ENCODE results near the gene MCOLN2.
"Not testable (repeated sequence)": the region's sequence is repeated elsewhere in the genome, so short reads cannot be mapped to it uniquely, and the experiment has no call there.

The MCOLN2 gene

DNA sequence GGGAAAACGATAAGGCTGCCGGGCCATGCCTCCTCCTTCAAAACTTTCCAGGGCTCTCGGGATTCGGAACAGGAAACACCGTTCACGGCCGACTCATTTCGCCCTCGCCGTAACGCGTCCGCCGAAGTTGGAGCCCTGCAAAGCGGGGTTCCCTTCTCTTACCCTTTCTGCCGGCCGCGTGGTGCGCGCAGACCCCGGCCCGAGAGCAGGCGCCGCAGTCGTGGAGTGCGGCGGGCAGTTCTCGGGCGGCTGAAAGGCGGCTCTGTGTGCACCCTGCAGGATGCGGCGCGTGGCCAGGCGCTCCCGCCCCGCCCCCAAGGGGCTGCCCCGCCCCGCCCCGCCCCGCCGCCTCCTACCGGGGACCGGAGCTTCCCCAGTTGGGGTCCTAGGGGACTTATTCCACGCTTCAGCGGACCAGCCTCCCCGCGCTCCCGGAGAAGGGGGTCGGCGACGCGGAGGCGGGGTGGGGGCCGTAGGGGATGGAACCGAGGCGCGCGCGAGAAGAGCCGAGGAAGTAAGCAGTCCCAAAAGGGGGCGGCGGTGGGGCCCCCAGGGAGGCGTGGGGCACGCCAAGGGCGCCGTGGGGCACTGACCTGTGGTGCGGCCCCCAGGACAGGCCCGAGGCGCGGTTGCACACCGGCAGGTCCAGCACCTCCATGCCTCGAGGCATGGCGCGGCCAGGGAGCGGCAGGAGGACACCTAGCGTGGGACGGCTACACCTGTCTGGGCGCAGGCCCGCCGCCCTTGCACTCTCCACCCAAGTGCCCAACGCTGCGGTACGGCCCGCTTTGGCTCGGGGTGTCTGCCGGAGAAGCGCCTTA, at the start of gene MCOLN2:
TSS of gene MCOLN2 (minus strand) at position 268 of the 821 bp plus-strand sequence. CDS start at position 27, 241 bp downstream.
- DNase-seq, result peak; percentile 18 to 60

DNA sequence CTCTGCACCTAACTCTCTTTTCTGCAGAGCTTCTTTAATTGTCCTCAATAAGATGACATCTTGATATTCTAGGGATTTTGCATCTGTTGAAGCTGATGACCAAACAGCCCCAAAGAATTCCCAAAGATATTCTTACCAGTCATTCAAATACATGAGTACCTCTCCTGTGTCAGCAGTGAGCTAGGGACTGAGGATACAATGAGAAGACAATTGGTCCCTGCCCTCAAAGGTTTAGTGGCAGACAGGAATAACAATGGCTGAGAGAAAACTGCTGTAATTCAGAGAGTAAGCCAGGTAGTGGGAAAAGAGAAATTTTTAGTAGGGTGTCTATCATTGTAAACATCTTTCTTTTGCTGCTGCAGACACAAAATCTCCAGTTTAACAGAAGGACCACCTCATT, 45.5 kb upstream of the MCOLN2 start:
- no peak for DNase-seq

DNA sequence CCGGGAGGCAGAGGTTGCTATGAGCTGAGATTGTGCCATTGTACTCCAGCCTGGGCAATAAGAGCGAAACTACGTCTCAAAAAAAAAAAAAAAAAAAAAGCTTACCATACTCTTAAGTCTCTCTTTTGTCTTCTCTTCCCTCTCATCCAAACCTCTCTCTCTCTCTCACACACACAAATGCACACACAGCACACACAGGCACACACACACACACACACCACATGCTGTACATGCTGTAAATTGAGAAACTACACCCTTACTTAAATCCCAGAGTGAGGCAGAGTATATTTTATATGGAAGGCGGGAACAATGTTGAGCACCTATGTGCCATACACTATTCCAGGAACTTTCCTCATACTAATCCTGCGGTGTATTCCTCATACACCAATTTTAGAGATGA, 44.9 kb upstream of the MCOLN2 start:
- DNase-seq, result no peak

GRCh38 chr1:85033221-85033620, 36.3 kb upstream of the MCOLN2 start:
- DNase-seq, result no peak

- DNase-seq, result no peak
These were observed 33.6 kb upstream of the MCOLN2 start for GRCh38 chr1:85030536-85030935.

GRCh38 chr1:85028151-85028550, 31.2 kb upstream of the MCOLN2 start:
- DNase-seq, result no peak

- DNase-seq, result peak in 1 of 2 experiments; percentile 14
These were observed 30.5 kb upstream of the MCOLN2 start for GRCh38 chr1:85027242-85027983.

- no peak for DNase-seq
These were observed 29.0 kb upstream of the MCOLN2 start for GRCh38 chr1:85025940-85026339.

- DNase-seq, result no peak
These were observed 27.8 kb upstream of the MCOLN2 start for GRCh38 chr1:85024736-85025135.

DNA sequence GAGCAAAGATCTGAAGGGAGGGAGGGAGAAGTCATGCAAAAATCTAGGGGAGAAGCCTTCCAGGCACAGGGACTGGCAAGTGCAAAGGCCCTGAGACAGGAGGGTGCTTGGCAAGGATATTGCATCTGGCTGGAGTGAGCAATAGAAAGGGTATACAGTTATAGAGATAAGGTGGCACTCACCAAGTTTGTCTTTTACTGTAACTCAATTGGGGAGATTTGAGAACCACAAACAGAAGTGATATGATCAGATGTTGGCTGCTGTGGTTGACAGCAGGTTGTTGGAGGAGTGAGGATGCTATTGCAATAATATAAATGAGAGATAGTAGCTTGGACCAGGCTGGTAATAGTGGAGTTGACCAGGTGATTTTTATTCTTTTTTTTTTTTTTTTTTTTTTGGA, 25.8 kb upstream of the MCOLN2 start:
- no peak for DNase-seq

DNA sequence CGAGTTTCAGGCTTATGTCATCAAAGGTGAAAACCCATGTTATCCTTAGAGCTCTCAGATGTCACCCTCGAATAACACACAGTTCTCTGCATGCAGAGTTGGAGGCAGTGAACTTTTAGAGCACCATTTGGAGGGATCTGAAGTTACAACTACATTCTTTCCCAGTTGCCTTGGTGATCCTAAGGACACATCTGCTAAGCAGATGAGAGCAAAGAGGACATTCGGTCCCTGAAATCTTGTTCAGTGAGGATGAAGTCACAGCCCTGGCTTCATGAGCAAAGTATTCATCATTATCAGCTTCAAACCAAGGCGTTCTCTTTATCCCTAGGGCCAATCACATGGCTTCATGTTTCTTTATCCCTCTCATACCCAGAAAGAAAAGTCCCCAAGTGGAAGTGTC, 23.1 kb upstream of the MCOLN2 start:
- DNase-seq, result no peak

DNA sequence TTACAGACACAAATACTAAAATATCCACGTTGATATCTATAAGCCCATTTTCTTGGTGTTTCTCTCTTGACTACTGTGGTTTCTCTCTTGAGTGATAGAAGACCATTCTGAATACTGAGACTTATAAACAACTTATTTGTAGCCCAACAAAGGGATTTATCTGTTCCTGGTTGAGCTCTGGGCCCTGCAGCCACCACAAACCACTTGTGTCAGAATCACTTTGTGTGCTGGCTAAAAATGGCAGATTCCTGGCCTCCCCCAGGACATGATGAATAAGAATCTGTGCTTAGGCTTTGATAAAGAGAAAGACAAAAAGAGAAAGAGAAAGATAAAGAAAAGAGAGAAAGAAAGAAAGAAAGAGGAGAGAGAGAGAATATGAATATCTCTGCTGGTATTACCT, 18.9 kb upstream of the MCOLN2 start:
- DNase-seq, result no peak

DNA sequence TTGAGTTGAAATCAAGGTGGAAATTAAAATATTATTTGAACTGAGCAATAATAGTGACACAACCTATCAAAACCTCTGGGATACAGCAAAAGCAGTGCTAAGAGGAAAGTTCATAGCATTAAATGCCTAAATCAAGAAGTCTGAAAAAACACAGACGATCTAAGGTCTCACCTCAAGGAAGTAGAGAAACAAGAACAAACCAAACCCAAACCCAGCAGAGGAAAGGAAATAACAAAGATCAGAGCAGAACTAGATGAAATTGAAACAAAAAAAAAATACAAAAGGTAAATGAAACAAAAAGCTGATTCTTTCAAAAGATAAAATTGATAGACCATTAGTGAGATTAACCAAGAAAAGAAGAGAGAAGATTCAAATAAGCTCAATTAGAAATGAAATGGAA, 8.7 kb upstream of the MCOLN2 start:
- not testable (repeated sequence) for DNase-seq

GRCh38 chr1:85001742-85002141, 4.8 kb upstream of the MCOLN2 start:
- no peak for DNase-seq

- DNase-seq, result no peak
These were observed 1.8 kb upstream of the MCOLN2 start for GRCh38 chr1:84998642-84999280.

GRCh38 chr1:84997667-84998600, 1.0 kb upstream of the MCOLN2 start:
- no peak for DNase-seq

DNA sequence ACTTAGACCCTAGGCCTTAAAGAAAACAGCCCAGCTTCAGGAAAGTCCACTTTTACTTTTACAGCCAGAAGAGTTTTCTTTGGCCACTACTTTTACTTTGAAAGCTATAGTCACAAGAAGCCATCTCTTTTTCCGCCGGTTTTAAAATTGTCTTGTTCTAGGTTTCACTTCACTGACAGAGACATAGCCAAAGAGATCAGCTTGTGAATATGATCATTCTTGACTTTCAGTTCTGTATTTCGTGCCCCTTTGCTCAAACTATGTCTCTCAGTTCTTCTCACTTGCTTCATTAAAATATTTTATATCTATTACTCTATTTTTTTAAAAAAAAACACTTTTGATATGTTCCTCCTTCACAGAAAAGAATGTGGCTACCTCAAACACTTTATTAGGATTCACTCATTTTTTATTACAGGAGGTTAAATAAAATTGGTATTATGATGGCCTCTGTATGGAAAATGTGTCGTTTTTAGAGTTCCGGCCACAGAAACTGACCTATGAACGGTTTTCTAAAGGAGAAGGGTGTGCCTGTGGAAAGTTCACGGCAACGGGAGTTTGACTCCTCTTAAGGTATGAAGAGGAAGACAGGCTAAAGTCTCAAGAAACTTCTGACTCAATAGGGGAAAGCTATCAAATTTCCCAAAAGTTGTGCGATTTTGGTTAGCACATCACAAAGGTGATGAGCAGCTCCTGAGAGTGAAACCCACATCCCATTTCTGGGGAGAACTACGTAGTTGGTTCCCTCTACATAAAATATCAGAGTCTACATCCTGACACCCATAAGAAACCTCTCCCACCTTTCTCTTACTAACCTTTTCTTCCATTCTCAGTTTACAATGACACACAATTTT, 1.2 kb downstream of the MCOLN2 start:
- DNase-seq, result no peak

DNA sequence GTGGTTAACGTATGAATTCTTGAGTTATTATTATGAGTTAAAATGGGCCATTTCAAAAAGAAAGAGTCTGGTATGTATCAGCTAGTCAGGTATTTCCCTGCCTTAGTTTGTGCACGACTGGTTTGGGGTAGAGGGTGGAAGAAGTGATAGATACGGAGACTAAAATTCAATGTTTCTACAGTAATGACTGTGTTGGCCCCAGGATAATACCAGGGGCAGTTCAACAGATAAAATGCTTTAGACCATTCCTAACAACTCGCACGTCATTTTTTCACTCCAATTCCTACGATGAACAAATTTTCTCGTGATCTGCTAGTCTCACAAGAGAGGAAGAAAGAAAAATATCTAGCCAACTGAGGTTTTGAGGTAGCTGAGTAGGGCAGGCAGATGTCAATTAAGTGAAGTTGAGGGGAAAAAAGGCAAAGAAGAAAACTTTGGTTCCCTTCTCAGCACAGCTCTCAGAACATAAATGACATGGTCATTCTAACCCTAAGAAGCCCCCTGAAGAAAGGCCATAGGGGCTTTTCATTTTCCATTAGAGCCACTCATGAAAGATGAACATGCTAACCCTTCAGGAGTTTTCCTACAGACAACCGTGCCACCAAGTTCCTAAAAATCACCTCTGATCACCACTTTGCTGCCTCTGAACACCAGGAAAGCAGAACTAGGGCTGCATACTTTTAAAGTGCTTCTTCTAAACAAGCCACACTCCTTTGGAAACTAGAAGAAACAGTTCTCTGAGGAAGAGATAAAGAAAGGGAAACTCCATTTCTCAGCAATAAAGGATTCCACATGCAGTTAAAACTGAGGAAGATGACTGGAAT, 5.6 kb downstream of the MCOLN2 start:
- DNase-seq, result no peak

- no peak for DNase-seq
These were observed 8.3 kb downstream of the MCOLN2 start for GRCh38 chr1:84988588-84988987.

DNA sequence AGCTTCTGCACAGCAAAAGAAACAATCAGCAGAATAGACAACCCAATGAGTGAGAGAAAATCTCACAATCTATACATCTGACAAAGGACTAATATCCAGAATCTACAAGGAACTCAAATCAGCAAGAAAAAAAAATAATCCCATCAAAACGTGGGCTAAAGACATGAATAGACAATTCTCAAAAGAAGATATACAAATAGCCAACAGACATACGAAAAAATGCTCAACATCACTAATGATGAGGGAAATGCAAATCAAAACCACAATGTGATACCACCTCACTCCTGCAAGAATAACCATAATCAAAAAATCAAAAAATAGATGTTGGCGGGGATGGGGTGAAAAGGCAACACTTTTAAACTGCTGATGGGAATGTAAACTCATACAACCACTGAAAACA, 10.4 kb downstream of the MCOLN2 start:
- not testable (repeated sequence) for DNase-seq

GRCh38 chr1:84985365-84985764, 11.5 kb downstream of the MCOLN2 start:
- DNase-seq, result no peak
